Measurements from ENCODE around the gene CPSF4.

The CPSF4 gene

GRCh38 chr7:99504603-99505323 is 66.0 kb downstream of the CPSF4 start, which contains the start of gene ZKSCAN5 (continued):
- TF ChIP-seq PRDM4 (tag by site-specific recombination; IDR thresholded peaks at IDR 0.05) = peak; percentile 7; the same call in 1 of the 2 replicates
- TF ChIP-seq ZNF580 (tag by site-specific recombination; IDR thresholded peaks at IDR 0.05) = peak; percentile 83
- TF ChIP-seq ZNF558 (tag by site-specific recombination; IDR thresholded peaks at IDR 0.05) = peak; percentile 6; the same call in 1 of the 2 replicates
- peak; percentile 59 for TF ChIP-seq ZBTB21 (tag by site-specific recombination; IDR thresholded peaks at IDR 0.05)
- TF ChIP-seq PRDM10 (tag by site-specific recombination; IDR thresholded peaks at IDR 0.05) = peak; percentile 87
- TF ChIP-seq GLIS2 (tag by site-specific recombination; IDR thresholded peaks at IDR 0.05) = peak; percentile 76
- peak; percentile 83 for TF ChIP-seq KLF8 (tag by site-specific recombination; IDR thresholded peaks at IDR 0.05)
- peak; percentile 55; the same call in 1 of the 2 replicates for TF ChIP-seq ZNF449 (tag by site-specific recombination; IDR thresholded peaks at IDR 0.05)
- peak; percentile 90 for TF ChIP-seq KLF16 (tag by site-specific recombination; IDR thresholded peaks at IDR 0.05)
- TF ChIP-seq IKZF3 (tag by site-specific recombination; IDR thresholded peaks at IDR 0.05) = peak; percentile 50
- TF ChIP-seq ZNF473 (tag by site-specific recombination; IDR thresholded peaks at IDR 0.05) = no peak
- TF ChIP-seq TSHZ1 (tag by site-specific recombination; IDR thresholded peaks at IDR 0.05; ENCODE audit: borderline replicate concordance) = no peak
- peak; percentile 98 for TF ChIP-seq PATZ1 (tag by site-specific recombination; IDR thresholded peaks at IDR 0.05)
- TF ChIP-seq ZNF529 (tag by site-specific recombination; IDR thresholded peaks at IDR 0.05; ENCODE audit: insufficient replicate concordance) = no peak
- peak; percentile 63; the same call in 1 of the 2 replicates for TF ChIP-seq ZBTB8A (tag by site-specific recombination; IDR thresholded peaks at IDR 0.05)
- no peak for TF ChIP-seq ZNF16 (tag by site-specific recombination; IDR thresholded peaks at IDR 0.05; ENCODE audit: low read depth)
- peak; percentile 100 for TF ChIP-seq OVOL3 (tag by site-specific recombination; IDR thresholded peaks at IDR 0.05)
- TF ChIP-seq KLF1 (tag by site-specific recombination; IDR thresholded peaks at IDR 0.05) = peak; percentile 18; the same call in 1 of the 2 replicates
- peak; percentile 95 for TF ChIP-seq ZNF335 (tag by site-specific recombination; conservative IDR thresholded peaks at IDR 0.05)
- TF ChIP-seq ZNF121 (tag by site-specific recombination; IDR thresholded peaks at IDR 0.05) = peak; percentile 76; the same call in 1 of the 2 replicates
- TF ChIP-seq REST (tag by site-specific recombination; IDR thresholded peaks at IDR 0.05) = peak; percentile 45; the same call in 1 of the 2 replicates
